ENCODE data around the gene SUSD1. TPM values are rescaled to one million over a fixed set of nuclear protein-coding genes. Genes with fewer than 3 reads are reported as not detected.

The SUSD1 gene
- total RNA-seq, 4 donors from 2014 or later: 4.7 to 5.8 (median 5.4) TPM

- intact Hi-C loops (cut with DNase I): no loop called here
- no peaks in the 10 kb centered on the region for H3K4me1 ChIP-seq
- H3K27me3 ChIP-seq: no peaks in the 10 kb centered on the region
- WGBS: 100% methylated on average over 1 of the region's 1 CpG
- peaks cover 15 to 48% (median 30%) of the 10 kb centered on the region in 4 donors for H3K36me3 ChIP-seq
- no peak overlapping the region for H3K27ac ChIP-seq (replicated peaks in 1 of 4)
- H3K4me3 ChIP-seq: no peak overlapping the region
- no peak for DNase-seq (ENCODE audit: extremely low spot score)
- TF ChIP-seq EP300 (IDR thresholded peaks at IDR 0.05): no peak
- no peak for TF ChIP-seq CTCF (IDR thresholded peaks at IDR 0.05)
- no peak for TF ChIP-seq POLR2A (IDR thresholded peaks at IDR 0.05; ENCODE audit: low read depth)
- no peak for TF ChIP-seq POLR2AphosphoS5 (IDR thresholded peaks at IDR 0.05)
- H3K9me3 ChIP-seq: peaks cover 0 to 23% (median 15%) of the 10 kb centered on the region in 4 donors
Measured at GRCh38 chr9:112207451-112207850, 32.4 kb upstream of the SUSD1 start.

- H3K9me3 ChIP-seq: peaks cover 0 to 20% (median 13%) of the 10 kb centered on the region in 4 donors
- no peak for TF ChIP-seq EP300 (IDR thresholded peaks at IDR 0.05)
- TF ChIP-seq POLR2AphosphoS5 (IDR thresholded peaks at IDR 0.05): no peak
- no peak for TF ChIP-seq CTCF (IDR thresholded peaks at IDR 0.05)
- no peak for TF ChIP-seq POLR2A (IDR thresholded peaks at IDR 0.05; ENCODE audit: low read depth)
- peaks cover 4 to 15% (median 9%) of the 10 kb centered on the region in 4 donors for H3K36me3 ChIP-seq
- intact Hi-C loops (cut with DNase I): no loop called here
- no peak overlapping the region for H3K4me3 ChIP-seq
- 65% methylated on average over 2 of the region's 2 CpGs for WGBS
- no peaks in the 10 kb centered on the region for H3K4me1 ChIP-seq
- H3K27me3 ChIP-seq: no peaks in the 10 kb centered on the region
- no peak overlapping the region for H3K27ac ChIP-seq (replicated peaks in 1 of 4)
- DNase-seq (ENCODE audit: extremely low spot score): no peak
Measured at GRCh38 chr9:112203536-112203935, 28.4 kb upstream of the SUSD1 start.

GRCh38 chr9:112200711-112201110 lies 25.6 kb upstream of the SUSD1 start:
- no peak for TF ChIP-seq CTCF (IDR thresholded peaks at IDR 0.05)
- TF ChIP-seq POLR2AphosphoS5 (IDR thresholded peaks at IDR 0.05): no peak
- TF ChIP-seq EP300 (IDR thresholded peaks at IDR 0.05): no peak
- TF ChIP-seq POLR2A (IDR thresholded peaks at IDR 0.05; ENCODE audit: low read depth): no peak
- intact Hi-C loops (cut with DNase I): no loop called here
- Histone ChIP-seq H3K9me3 (no peaks in the 10 kb centered on the region), H3K27ac (replicated peaks in 1 of 4) (no peak overlapping the region), H3K36me3 (no peaks in the 10 kb centered on the region), H3K27me3 (no peaks in the 10 kb centered on the region), H3K4me3 (no peak overlapping the region), H3K4me1 (no peaks in the 10 kb centered on the region)
- DNase-seq (ENCODE audit: extremely low spot score): no peak
- whole genome bisulfite sequencing: 91% methylated on average over 5 of the region's 5 CpGs

- WGBS: 42% methylated on average over 4 of the region's 4 CpGs
- Histone ChIP-seq H3K9me3 (no peaks in the 10 kb centered on the region), H3K27me3 (no peaks in the 10 kb centered on the region), H3K27ac (replicated peaks in 1 of 4) (no peak overlapping the region), H3K4me1 (peaks cover 0 to 4% (median 0%) of the 10 kb centered on the region in 4 donors), H3K4me3 (no peak overlapping the region), H3K36me3 (no peaks in the 10 kb centered on the region)
- intact Hi-C loops (cut with DNase I): no loop called here
- DNase-seq (ENCODE audit: extremely low spot score): no peak
- TF ChIP-seq CTCF (IDR thresholded peaks at IDR 0.05) (no peak), POLR2AphosphoS5 (IDR thresholded peaks at IDR 0.05) (no peak)
Measured at GRCh38 chr9:112198646-112199045, 23.5 kb upstream of the SUSD1 start.

- no peaks in the 10 kb centered on the region for H3K36me3 ChIP-seq
- DNase-seq (ENCODE audit: extremely low spot score): peak; percentile 42
- H3K4me1 ChIP-seq: peaks cover 0 to 4% (median 0%) of the 10 kb centered on the region in 4 donors
- TF ChIP-seq EP300 (IDR thresholded peaks at IDR 0.05) (no peak), CTCF (IDR thresholded peaks at IDR 0.05) (no peak), POLR2A (IDR thresholded peaks at IDR 0.05; ENCODE audit: low read depth) (no peak), POLR2AphosphoS5 (IDR thresholded peaks at IDR 0.05) (no peak)
- no peak overlapping the region for H3K4me3 ChIP-seq
- H3K27ac ChIP-seq (replicated peaks in 1 of 4): no peak overlapping the region
- WGBS: 71% methylated on average over 4 of the region's 4 CpGs
- intact Hi-C loops (cut with DNase I): no loop called here
- H3K9me3 ChIP-seq: no peaks in the 10 kb centered on the region
- H3K27me3 ChIP-seq: no peaks in the 10 kb centered on the region
Measured at GRCh38 chr9:112194969-112195431, 19.9 kb upstream of the SUSD1 start.
